GM18867 (cell line): ENCODE measurements around the gene MFSD11.
"Not testable (repeated sequence)": the region's sequence is repeated elsewhere in the genome, so short reads cannot be mapped to it uniquely, and the experiment has no call there.

Experiments
- ATAC-seq: cut with Tn5 transposase; IDR thresholded peaks from one replicate; pipeline ENCODE4 v1.9.1; 2021; ENCODE audit warnings: mild to moderate bottlenecking, moderate library complexity; ENCODE audit not compliant: unreplicated experiment

The MFSD11 gene

GRCh38 chr17:76793775-76794174 is 55.9 kb downstream of the MFSD11 start:
- ATAC-seq: no peak

DNA sequence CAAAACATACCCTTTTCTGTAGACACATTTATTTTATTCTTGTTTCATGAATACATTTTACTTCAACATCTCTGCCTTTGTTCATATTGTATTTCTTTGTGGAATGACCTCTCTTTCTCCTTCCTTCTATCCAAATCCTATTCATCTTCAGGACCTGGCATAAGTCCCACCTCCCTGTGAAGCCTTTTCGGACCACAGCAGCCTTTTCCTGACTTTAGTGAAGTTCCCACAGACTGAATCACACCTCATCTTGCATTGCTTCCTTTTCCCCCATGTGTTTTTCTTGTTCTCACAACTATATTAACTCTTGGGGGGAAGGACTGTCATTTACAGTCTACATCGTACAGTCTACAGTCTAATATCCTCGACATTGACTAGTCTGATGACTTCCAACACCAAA is 58.2 kb downstream of the MFSD11 start:
- ATAC-seq: no peak

DNA sequence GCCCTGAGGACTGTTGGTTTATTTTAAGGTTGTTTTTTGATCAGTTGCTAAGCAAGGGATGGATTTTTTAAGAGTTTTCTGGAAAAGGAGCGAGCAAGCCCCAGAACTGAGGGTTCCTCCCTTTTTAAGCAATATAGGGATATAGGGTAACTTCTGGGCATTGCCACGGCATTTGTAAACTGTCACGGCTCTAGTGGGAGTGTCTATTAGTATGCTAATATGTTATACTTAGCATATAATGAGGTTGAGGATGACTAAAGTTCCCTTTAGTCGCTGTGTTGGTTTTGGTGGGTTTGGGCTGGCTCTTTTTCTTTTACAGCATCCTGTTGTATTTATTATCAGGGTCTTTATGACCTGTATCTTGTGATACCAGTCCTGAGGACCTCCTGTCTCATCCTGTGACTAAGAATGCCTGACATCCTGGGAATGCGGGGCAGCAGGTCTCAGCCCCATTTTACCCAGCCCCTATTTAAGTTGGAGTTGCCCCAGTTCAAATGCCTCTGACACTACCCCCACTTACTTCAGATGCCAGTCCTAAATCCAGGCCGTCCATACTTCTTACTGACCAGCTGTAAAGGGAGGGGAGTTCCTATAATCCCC is 59.4 kb downstream of the MFSD11 start:
- no peak for ATAC-seq

DNA sequence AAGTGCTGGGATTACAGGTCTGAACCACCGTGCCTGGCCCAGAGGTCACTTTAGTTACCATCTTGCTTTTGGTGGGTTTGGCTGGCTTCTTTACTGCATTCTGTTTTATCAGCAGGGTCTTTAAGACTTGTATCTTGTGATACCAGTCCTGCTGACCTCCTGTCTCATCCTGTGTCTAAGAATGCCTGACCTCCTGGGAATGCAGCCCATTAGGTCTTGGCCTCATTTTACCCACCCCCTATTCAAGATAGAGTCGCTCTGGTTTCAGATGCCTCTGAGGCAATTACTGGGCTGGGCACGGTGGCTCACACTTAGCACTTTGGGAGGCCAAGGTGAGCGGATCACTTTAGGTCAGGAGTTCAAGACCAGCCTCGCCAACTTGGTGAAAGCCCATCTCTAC is 63.8 kb downstream of the MFSD11 start:
- ATAC-seq: no peak

- ATAC-seq: no peak
Measured at GRCh38 chr17:76805319-76805718, 67.4 kb downstream of the MFSD11 start.

- not testable (repeated sequence) for ATAC-seq
Measured at GRCh38 chr17:76806151-76806550, 68.2 kb downstream of the MFSD11 start.

- ATAC-seq: not testable (repeated sequence)
Measured at GRCh38 chr17:76806767-76807166, 68.8 kb downstream of the MFSD11 start.

GRCh38 chr17:76808326-76808725 is 70.4 kb downstream of the MFSD11 start:
- ATAC-seq: no peak

DNA sequence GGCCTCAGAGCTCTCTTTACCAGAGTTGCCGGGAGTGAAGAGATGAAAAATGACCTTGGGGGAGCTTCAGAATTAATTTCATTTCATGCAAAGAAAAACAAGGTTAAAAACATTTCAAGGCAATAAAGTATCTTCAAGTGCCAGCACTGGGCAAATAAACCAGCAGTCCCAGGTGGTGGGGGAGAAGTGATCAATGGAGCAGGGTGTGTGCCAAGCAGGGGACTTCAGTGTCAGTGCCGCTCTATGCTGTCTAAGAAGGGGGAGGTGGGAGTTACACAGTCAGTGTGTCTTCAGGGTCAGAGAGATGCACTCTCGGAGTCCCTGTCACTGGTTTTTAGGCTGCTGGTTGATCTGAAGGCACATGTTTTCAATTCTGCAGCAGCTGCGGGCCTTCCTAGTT is 73.0 kb downstream of the MFSD11 start:
- no peak for ATAC-seq

- no peak for ATAC-seq
Measured at GRCh38 chr17:76811834-76812233, 73.9 kb downstream of the MFSD11 start.

- ATAC-seq: no peak
Measured at GRCh38 chr17:76812263-76812662, 74.3 kb downstream of the MFSD11 start.

GRCh38 chr17:76812968-76813367 is 75.0 kb downstream of the MFSD11 start:
- no peak for ATAC-seq

- ATAC-seq: not testable (repeated sequence)
Measured at GRCh38 chr17:76815907-76816589, 78.1 kb downstream of the MFSD11 start.

DNA sequence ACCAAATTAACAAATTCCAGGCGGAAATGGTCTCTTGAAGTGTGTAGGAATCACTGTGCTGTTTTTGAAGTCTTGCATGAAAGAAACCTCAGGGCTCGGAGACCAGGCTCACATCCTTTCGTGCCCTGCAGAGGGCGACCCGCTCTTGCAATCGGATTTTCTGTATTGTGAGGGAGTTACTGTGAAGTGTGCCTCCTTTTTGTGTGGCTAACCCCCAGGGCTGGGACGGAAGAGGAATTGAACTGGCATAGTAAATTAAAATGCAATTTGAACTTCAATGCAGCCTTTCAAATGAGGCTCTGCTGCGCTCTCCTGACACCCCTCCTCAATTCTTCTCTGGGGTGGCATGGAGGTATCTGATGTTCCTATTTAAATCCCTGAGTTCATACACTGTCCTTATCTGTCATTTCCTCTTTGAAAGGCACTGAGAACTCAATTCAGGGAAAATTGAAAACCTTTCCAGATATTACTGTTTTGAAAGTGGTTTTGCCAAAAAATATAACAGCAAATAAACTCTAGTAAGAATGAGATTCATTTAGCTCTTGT is 78.7 kb downstream of the MFSD11 start:
- no peak for ATAC-seq

- ATAC-seq: no peak
Measured at GRCh38 chr17:76820039-76820438, 82.1 kb downstream of the MFSD11 start.

DNA sequence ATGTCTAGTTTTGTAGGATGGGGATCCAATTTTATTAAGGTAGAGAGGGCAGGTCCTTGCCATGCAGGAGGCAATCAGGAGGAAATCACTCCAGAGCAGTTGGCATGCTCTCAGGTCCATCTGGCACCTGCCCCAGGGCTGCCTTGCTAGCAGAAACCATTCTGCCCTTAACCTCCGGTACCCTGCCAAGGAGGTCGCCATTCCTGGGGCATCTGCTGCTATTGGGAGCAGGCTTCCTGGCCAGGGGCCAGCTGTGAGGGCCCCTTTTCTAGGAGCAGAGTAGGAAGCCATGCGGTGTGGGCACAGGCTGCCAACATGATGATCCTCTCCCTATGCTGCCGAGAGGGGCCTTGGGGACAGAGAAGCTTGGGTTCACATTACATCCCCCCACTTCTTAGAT is 82.6 kb downstream of the MFSD11 start:
- no peak for ATAC-seq

GRCh38 chr17:76822184-76822778 is 84.4 kb downstream of the MFSD11 start:
- no peak for ATAC-seq

- ATAC-seq: no peak
Measured at GRCh38 chr17:76824093-76824492, 86.2 kb downstream of the MFSD11 start.

DNA sequence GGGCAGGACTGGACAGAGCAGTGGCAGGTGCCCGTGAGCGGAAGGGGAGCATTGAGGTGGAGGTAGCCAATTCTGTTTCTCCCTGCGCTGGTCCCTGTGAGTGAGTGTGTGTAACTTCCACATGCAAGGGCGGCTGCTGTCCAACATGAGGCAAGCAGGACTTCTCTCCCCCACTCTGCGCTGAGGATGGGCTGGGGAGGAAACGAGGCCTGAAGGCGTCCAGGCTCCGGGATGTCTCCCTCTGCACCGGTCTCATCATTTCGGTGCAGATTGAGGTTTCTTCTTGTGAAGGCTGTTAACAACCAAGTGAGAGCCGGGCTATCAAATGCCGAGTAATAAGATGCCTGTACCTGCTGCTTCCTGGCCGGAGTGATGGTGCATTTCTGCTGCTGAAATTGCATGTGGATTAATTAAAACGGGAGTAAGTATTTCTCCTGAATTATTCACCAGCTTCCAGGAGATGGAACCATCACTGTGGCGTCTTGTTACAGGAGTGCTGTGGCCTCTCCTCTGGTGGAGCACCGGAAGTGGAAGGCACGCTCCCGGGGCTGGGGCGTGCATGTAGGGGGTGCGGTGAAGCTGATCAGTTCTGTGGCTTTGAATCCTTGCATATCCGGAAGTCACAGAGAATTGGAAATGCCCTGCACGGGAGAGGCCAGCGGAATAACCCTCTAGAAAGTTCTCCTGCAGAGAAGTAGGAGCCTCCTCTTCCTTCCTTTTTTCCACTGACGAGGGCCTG is 88.6 kb downstream of the MFSD11 start:
- ATAC-seq: no peak

- no peak for ATAC-seq
Measured at GRCh38 chr17:76827736-76828135, 89.8 kb downstream of the MFSD11 start.
